Measurements from ENCODE around the gene ITPR2. TPM values are rescaled to one million over a fixed set of nuclear protein-coding genes. Genes with fewer than 3 reads are reported as not detected.
"Not testable (repeated sequence)": the region's sequence is repeated elsewhere in the genome, so short reads cannot be mapped to it uniquely, and the experiment has no call there.

Gene ITPR2
- total RNA-seq, 2 donors from 2014 or later = 14.8 to 74.4 TPM

DNA sequence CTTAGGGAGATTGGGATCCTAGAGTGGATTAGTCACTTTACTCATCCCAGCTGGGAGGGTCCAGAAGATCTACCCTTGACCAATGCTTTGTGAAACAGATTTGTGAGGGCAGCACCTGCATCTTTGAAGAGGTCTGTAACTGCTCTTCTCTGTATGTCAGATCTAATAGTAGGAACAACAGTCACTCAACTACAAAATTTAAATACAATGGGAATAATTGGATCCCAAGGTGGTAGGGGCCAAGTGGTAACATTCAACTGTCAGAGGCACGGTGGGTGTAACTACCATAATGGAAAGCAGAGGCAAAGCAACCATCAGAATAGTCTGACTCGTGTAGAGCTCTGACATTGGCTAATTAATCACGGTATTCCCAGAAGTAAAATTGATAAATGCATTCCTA is 55.8 kb downstream of the ITPR2 start:
- no peaks in the 10 kb centered on the region for H3K27me3 Mint-ChIP-seq (ENCODE audit: insufficient read depth)
- Histone ChIP-seq H3K27ac (ENCODE audit: low read depth, low read length) (no peak overlapping the region), H3K9me3 (ENCODE audit: control insufficient read depth, low read length) (peaks cover 17% of the 10 kb centered on the region), H3K27me3 (ENCODE audit: control insufficient read depth, insufficient read depth, low read length, poor library complexity, severe bottlenecking) (no peaks in the 10 kb centered on the region), H3K4me1 (ENCODE audit: control insufficient read depth, insufficient read depth, low read length) (no peaks in the 10 kb centered on the region), H3K9ac (ENCODE audit: extremely low read depth, low read length, poor library complexity, severe bottlenecking) (no peak overlapping the region), H3K4me3 (ENCODE audit: low read length) (no peak overlapping the region), H3K36me3 (ENCODE audit: control insufficient read depth, insufficient read depth, low read length) (no peaks in the 10 kb centered on the region)
- WGBS, 2 experiments (ENCODE audit: insufficient coverage in 1 of 2, insufficient read length in 1 of 2) = 75 to 86% methylated on average over 2 to 3 of the region's 3 CpGs
- no peak overlapping the region for H3K27ac Mint-ChIP-seq
- TF ChIP-seq, protein P1, sequence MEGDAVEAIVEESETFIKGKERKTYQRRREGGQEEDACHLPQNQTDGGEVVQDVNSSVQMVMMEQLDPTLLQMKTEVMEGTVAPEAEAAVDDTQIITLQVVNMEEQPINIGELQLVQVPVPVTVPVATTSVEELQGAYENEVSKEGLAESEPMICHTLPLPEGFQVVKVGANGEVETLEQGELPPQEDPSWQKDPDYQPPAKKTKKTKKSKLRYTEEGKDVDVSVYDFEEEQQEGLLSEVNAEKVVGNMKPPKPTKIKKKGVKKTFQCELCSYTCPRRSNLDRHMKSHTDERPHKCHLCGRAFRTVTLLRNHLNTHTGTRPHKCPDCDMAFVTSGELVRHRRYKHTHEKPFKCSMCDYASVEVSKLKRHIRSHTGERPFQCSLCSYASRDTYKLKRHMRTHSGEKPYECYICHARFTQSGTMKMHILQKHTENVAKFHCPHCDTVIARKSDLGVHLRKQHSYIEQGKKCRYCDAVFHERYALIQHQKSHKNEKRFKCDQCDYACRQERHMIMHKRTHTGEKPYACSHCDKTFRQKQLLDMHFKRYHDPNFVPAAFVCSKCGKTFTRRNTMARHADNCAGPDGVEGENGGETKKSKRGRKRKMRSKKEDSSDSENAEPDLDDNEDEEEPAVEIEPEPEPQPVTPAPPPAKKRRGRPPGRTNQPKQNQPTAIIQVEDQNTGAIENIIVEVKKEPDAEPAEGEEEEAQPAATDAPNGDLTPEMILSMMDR (conservative IDR thresholded peaks at IDR 0.05) = no peak
- DNase-seq = no peak
- H3K4me3 Mint-ChIP-seq = no peak overlapping the region
- H3K36me3 Mint-ChIP-seq (ENCODE audit: low read depth) = peaks cover 66% of the 10 kb centered on the region
- peaks cover 39% of the 10 kb centered on the region for H3K9me3 Mint-ChIP-seq
- H3K4me1 Mint-ChIP-seq = peaks cover 5% of the 10 kb centered on the region

DNA sequence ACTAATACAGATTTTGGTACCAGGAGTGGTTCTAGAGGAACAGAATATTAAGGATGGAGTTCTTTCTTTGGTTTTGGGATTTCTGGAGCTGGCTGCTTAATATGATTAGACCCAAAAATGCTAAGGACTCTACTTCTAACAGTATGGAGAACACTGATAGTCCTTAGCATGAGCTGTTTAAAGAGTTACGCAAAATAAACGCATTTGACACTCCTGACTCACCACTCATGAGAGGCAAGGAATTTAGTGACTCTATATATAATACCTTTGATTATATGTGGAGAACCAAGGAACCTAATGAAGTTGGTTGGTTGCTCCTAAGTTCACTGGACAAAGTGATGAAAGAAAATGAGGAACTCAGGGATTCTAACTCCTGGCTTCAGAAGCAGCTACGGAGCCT is 57.0 kb downstream of the ITPR2 start:
- H3K4me1 Mint-ChIP-seq; H3K4me3 Mint-ChIP-seq; H3K27me3 Mint-ChIP-seq (ENCODE audit: insufficient read depth); H3K27ac ChIP-seq (ENCODE audit: low read depth, low read length); H3K27ac Mint-ChIP-seq; DNase-seq; H3K9ac ChIP-seq (ENCODE audit: extremely low read depth, low read length, poor library complexity, severe bottlenecking); H3K36me3 ChIP-seq (ENCODE audit: control insufficient read depth, insufficient read depth, low read length); H3K27me3 ChIP-seq (ENCODE audit: control insufficient read depth, insufficient read depth, low read length, poor library complexity, severe bottlenecking); H3K4me1 ChIP-seq (ENCODE audit: control insufficient read depth, insufficient read depth, low read length); H3K4me3 ChIP-seq (ENCODE audit: low read length): not testable (repeated sequence)
- peaks cover 15% of the 10 kb centered on the region for H3K9me3 ChIP-seq (ENCODE audit: control insufficient read depth, low read length)
- peaks cover 59% of the 10 kb centered on the region for H3K36me3 Mint-ChIP-seq (ENCODE audit: low read depth)
- 55 to 87% methylated on average over 1 to 3 of the region's 3 CpGs for whole genome bisulfite sequencing, 2 experiments (ENCODE audit: insufficient coverage in 1 of 2, insufficient read length in 1 of 2)
- H3K9me3 Mint-ChIP-seq = peaks cover 35% of the 10 kb centered on the region

DNA sequence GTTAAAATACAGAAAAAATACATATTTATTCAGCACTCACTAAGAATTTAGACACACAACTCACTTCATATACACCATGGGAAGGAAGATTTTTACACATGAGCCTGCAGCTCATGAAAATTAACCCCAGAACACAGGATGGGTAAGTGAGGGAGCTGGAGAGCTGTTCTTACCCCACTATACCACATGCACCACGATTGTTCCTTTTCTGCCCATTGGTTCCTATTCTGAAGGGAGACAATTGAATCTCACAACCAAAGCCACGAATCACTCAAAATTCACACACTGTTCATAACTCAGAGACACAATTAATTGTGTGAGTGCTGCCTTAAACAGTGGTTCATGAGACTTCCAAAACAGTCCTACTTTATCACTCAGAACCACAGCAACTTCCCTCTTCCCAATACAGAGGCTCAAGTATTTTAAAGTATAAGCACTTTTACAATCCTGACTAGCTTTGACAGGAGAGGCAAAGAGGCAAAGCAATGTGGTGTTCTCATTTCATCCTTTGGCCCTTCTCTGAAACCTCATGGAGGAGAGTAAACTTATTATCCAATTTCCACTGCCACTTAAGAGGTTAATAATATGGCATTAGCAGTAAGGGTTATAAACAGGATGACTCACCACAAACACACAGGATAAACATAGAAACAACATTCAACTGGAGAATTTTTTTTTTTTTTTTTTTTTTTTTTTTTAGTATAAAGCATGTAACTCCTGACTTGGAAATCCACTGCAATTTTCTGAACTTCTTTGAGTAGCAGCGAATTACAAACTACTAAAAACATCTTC is 59.5 kb downstream of the ITPR2 start:
- H3K9me3 Mint-ChIP-seq = peaks cover 26% of the 10 kb centered on the region
- H3K36me3 Mint-ChIP-seq (ENCODE audit: low read depth) = peaks cover 39% of the 10 kb centered on the region
- TF ChIP-seq, protein P1 (conservative IDR thresholded peaks at IDR 0.05) = no peak
- Histone ChIP-seq H3K4me1 (ENCODE audit: control insufficient read depth, insufficient read depth, low read length) (no peaks in the 10 kb centered on the region), H3K36me3 (ENCODE audit: control insufficient read depth, insufficient read depth, low read length) (no peaks in the 10 kb centered on the region), H3K9ac (ENCODE audit: extremely low read depth, low read length, poor library complexity, severe bottlenecking) (no peak overlapping the region), H3K27ac (ENCODE audit: low read depth, low read length) (no peak overlapping the region), H3K9me3 (ENCODE audit: control insufficient read depth, low read length) (peaks cover 15% of the 10 kb centered on the region), H3K4me3 (ENCODE audit: low read length) (no peak overlapping the region), H3K27me3 (ENCODE audit: control insufficient read depth, insufficient read depth, low read length, poor library complexity, severe bottlenecking) (no peaks in the 10 kb centered on the region)
- no peak overlapping the region for H3K27ac Mint-ChIP-seq
- no peak for DNase-seq
- no peaks in the 10 kb centered on the region for H3K27me3 Mint-ChIP-seq (ENCODE audit: insufficient read depth)
- H3K4me3 Mint-ChIP-seq = no peak overlapping the region
- peaks cover 8% of the 10 kb centered on the region for H3K4me1 Mint-ChIP-seq
- 93% methylated on average over 3 of the region's 3 CpGs; no CpG with 5 or more reads in 1 of the 2 experiments for WGBS, 2 experiments (ENCODE audit: insufficient coverage in 1 of 2, insufficient read length in 1 of 2)

All from endodermal cell (in vitro differentiated cells).